Neural progenitor cell (in vitro differentiated cells): ENCODE data around the gene THEMIS2.

Source experiments
- EZH2 ChIP-seq: fragments of 200-600 bp; sonication (generic); IDR thresholded peaks from 2 replicates; pipeline ENCODE4 v1.6.1; 2017; ENCODE audit warnings: antibody characterized with exemption, mild to moderate bottlenecking, moderate library complexity
- EZH2phosphoT487 ChIP-seq: fragments of 200-600 bp; sonication (generic); IDR thresholded peaks from 2 replicates; pipeline ENCODE4 v1.6.1; 2017; ENCODE audit warnings: antibody characterized with exemption
- TF ChIP-seq, protein P1 (sequence below): fragments of 200-600 bp; sonication (generic); IDR thresholded peaks from 2 replicates; pipeline ENCODE4 v1.5.1; 2017; ENCODE audit warnings: antibody characterized with exemption, mild to moderate bottlenecking

DNA sequence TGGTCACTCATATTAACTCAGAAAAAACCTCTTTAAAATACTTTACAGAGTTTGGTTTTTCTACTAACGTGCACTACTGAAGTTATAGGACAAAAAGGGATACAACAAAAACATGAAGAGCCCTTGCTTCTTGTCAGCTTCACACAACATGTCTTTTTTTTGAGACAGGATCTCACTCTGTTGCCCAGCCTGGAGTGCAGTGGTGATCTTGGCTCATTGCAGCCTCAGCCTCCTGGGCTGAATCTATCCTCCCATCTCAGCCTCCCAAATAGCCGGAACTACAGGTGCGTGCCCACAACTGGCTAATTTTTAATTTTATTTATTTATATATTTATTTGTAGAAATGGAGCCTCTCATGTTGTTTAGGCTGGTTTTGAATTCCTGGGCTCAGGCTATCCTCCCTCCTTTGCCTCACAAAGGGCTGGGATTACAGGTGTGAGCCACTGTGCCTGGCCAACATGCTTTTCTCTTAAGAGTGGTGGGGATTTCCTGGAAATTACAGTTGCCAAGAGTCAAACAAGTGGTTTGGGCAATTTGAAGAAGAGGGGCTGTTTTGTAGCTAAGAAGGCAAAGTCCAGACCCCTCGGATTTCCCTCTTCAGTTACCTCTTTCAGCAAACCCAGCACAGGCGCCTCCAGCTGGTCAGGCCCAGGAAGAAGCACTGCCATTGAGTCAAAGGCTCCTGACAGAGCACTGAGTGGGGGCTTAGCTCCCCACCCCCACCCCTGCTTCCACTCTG is 56.0 kb downstream of the THEMIS2 start:
- TF ChIP-seq, protein P1, sequence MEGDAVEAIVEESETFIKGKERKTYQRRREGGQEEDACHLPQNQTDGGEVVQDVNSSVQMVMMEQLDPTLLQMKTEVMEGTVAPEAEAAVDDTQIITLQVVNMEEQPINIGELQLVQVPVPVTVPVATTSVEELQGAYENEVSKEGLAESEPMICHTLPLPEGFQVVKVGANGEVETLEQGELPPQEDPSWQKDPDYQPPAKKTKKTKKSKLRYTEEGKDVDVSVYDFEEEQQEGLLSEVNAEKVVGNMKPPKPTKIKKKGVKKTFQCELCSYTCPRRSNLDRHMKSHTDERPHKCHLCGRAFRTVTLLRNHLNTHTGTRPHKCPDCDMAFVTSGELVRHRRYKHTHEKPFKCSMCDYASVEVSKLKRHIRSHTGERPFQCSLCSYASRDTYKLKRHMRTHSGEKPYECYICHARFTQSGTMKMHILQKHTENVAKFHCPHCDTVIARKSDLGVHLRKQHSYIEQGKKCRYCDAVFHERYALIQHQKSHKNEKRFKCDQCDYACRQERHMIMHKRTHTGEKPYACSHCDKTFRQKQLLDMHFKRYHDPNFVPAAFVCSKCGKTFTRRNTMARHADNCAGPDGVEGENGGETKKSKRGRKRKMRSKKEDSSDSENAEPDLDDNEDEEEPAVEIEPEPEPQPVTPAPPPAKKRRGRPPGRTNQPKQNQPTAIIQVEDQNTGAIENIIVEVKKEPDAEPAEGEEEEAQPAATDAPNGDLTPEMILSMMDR: no peak
- no peak for TF ChIP-seq EZH2
- no peak for TF ChIP-seq EZH2phosphoT487
